Measurements from ENCODE around the gene TBXA2R.

- TF ChIP-seq FOXM1 (IDR thresholded peaks at IDR 0.05; ENCODE audit: borderline replicate concordance, low read depth) (no peak), CREB1 (IDR thresholded peaks at IDR 0.05; ENCODE audit: low read depth) (no peak), TAF1 (IDR thresholded peaks at IDR 0.05; ENCODE audit: low read depth) (no peak), CEBPB (IDR thresholded peaks at IDR 0.05) (no peak), REST (IDR thresholded peaks at IDR 0.05; ENCODE audit: low read depth) (no peak), EGR1 (IDR thresholded peaks at IDR 0.05) (no peak), TCF12 (IDR thresholded peaks at IDR 0.05; ENCODE audit: low read depth) (no peak), USF1 (IDR thresholded peaks at IDR 0.05) (no peak)
Measured at GRCh38 chr19:3575949-3576673, 30.6 kb downstream of the TBXA2R start.

Measured in Ishikawa (cell line).